ENCODE results near the gene SMIM7. TPM values are rescaled to one million over a fixed set of nuclear protein-coding genes. Genes with fewer than 3 reads are reported as not detected.

SMIM7 gene
- total RNA-seq, 3 donors from 2014 or later, result 61.2 to 88.8 (median 70.1) TPM

GRCh38 chr19:16613841-16614240, 46.1 kb downstream of the SMIM7 start:
- intact Hi-C loops (cut with DNase I, micrococcal nuclease), result no loop called here
- Histone ChIP-seq H3K4me1 (ENCODE audit: low read depth) (peaks cover 10% of the 10 kb centered on the region), H3K4me3 (no peak overlapping the region), H3K9me3 (no peaks in the 10 kb centered on the region), H3K36me3 (ENCODE audit: low read depth) (no peaks in the 10 kb centered on the region)
- ATAC-seq, result no peak
- no peak for DNase-seq
- TF ChIP-seq CTCF (IDR thresholded peaks at IDR 0.05), result no peak

GRCh38 chr19:16612636-16613035, 47.3 kb downstream of the SMIM7 start:
- TF ChIP-seq CTCF (IDR thresholded peaks at IDR 0.05), result no peak
- H3K4me1 ChIP-seq (ENCODE audit: low read depth), result peaks cover 22% of the 10 kb centered on the region

GRCh38 chr19:16611121-16611520, 48.8 kb downstream of the SMIM7 start:
- DNase-seq (peak in 1 of 3 donors; percentile 8), ATAC-seq (no peak)
- no peak overlapping the region for H3K4me3 ChIP-seq
- intact Hi-C loops (cut with DNase I, micrococcal nuclease), result no loop called here
- TF ChIP-seq CTCF (IDR thresholded peaks at IDR 0.05), result no peak
- H3K36me3 ChIP-seq (ENCODE audit: low read depth), result no peaks in the 10 kb centered on the region
- H3K4me1 ChIP-seq (ENCODE audit: low read depth), result peaks cover 25% of the 10 kb centered on the region
- H3K9me3 ChIP-seq, result no peaks in the 10 kb centered on the region

More at GRCh38 chr19:16612636-16613035, 47.3 kb downstream of the SMIM7 start:
- intact Hi-C loops (cut with DNase I, micrococcal nuclease), result no loop called here
- ATAC-seq, result no peak
- Histone ChIP-seq H3K36me3 (ENCODE audit: low read depth) (no peaks in the 10 kb centered on the region), H3K9me3 (no peaks in the 10 kb centered on the region), H3K4me3 (no peak overlapping the region)
- DNase-seq, result no peak

GRCh38 chr19:16609511-16610200, 50.3 kb downstream of the SMIM7 start:
- Histone ChIP-seq H3K4me1 (ENCODE audit: low read depth) (peaks cover 33% of the 10 kb centered on the region), H3K4me3 (no peak overlapping the region), H3K36me3 (ENCODE audit: low read depth) (no peaks in the 10 kb centered on the region), H3K9me3 (no peaks in the 10 kb centered on the region)
- intact Hi-C loops (cut with DNase I, micrococcal nuclease), result no loop called here
- DNase-seq, result peak in 1 of 3 donors; percentile 19
- TF ChIP-seq CTCF (IDR thresholded peaks at IDR 0.05), result no peak
- ATAC-seq, result no peak

GRCh38 chr19:16608290-16608739, 51.6 kb downstream of the SMIM7 start:
- intact Hi-C loops (cut with DNase I, micrococcal nuclease), result no loop called here
- no peak for TF ChIP-seq CTCF (IDR thresholded peaks at IDR 0.05)
- H3K4me1 ChIP-seq (ENCODE audit: low read depth), result peaks cover 33% of the 10 kb centered on the region
- peak; percentile 77 for ATAC-seq
- no peaks in the 10 kb centered on the region for H3K36me3 ChIP-seq (ENCODE audit: low read depth)
- DNase-seq, result peak in 1 of 3 donors; percentile 47
- H3K4me3 ChIP-seq, result no peak overlapping the region
- no peaks in the 10 kb centered on the region for H3K9me3 ChIP-seq
